ENCODE results near the gene ZNF407. TPM values are rescaled to one million over a fixed set of nuclear protein-coding genes. Genes with fewer than 3 reads are reported as not detected.

The ZNF407 gene
- total and polyA plus RNA-seq, 2 donors from 2014 or later: 2.5 to 17.8 TPM

DNA sequence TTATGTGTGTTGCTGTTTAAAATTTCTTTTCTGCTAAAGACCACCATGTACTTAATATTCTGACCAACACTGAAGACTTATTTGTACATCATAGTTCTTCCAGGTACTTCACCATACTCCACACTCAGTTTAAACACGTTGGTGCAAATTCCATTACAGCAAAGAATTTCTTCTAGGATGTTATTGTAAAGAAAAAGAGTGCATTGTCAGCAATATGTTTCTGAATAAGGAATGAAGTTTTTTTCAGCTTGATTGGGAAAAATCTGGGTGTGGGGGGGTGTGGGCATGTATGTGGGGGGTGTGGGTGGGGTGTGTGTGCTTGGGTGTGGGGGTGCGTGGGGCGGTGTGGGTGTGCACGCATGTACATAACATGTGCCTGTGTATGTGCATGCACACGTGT is 447.1 kb downstream of the ZNF407 start:
- no peaks in the 10 kb centered on the region for H3K9me3 ChIP-seq (ENCODE audit: control insufficient read depth in 2 of 3, insufficient read depth in 1 of 3, low read length in 3 of 3)
- FAIRE-seq (no peak), DNase-seq (no peak)
- no peaks in the 10 kb centered on the region for H3K4me1 ChIP-seq (ENCODE audit: control insufficient read depth in 2 of 3, insufficient read depth in 2 of 3, low read depth in 1 of 3, low read length in 3 of 3)
- intact Hi-C loops (cut with DNase I): no loop called here
- H3K36me3 ChIP-seq (ENCODE audit: control insufficient read depth in 2 of 3, insufficient read depth in 3 of 3, low read length in 3 of 3): no peaks in the 10 kb centered on the region
- TF ChIP-seq, protein P1, sequence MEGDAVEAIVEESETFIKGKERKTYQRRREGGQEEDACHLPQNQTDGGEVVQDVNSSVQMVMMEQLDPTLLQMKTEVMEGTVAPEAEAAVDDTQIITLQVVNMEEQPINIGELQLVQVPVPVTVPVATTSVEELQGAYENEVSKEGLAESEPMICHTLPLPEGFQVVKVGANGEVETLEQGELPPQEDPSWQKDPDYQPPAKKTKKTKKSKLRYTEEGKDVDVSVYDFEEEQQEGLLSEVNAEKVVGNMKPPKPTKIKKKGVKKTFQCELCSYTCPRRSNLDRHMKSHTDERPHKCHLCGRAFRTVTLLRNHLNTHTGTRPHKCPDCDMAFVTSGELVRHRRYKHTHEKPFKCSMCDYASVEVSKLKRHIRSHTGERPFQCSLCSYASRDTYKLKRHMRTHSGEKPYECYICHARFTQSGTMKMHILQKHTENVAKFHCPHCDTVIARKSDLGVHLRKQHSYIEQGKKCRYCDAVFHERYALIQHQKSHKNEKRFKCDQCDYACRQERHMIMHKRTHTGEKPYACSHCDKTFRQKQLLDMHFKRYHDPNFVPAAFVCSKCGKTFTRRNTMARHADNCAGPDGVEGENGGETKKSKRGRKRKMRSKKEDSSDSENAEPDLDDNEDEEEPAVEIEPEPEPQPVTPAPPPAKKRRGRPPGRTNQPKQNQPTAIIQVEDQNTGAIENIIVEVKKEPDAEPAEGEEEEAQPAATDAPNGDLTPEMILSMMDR (IDR thresholded peaks at IDR 0.05; ENCODE audit: borderline replicate concordance, extremely low read depth, insufficient read depth): no peak
- H3K4me3 ChIP-seq (ENCODE audit: low read length in 3 of 3): no peak overlapping the region
- no peak overlapping the region for H3K9ac ChIP-seq (ENCODE audit: low read length in 3 of 3)
- H3K27me3 ChIP-seq (ENCODE audit: control insufficient read depth, insufficient read depth, low read length): no peaks in the 10 kb centered on the region
- no peak overlapping the region for H3K27ac ChIP-seq (ENCODE audit: low read depth in 2 of 2, low read length in 2 of 2)

- Histone ChIP-seq H3K9ac (ENCODE audit: low read length in 3 of 3) (no peak overlapping the region), H3K4me1 (ENCODE audit: control insufficient read depth in 2 of 3, insufficient read depth in 2 of 3, low read depth in 1 of 3, low read length in 3 of 3) (no peaks in the 10 kb centered on the region), H3K27ac (ENCODE audit: low read depth in 2 of 2, low read length in 2 of 2) (no peak overlapping the region), H3K36me3 (ENCODE audit: control insufficient read depth in 2 of 3, insufficient read depth in 3 of 3, low read length in 3 of 3) (no peaks in the 10 kb centered on the region), H3K4me3 (ENCODE audit: low read length in 3 of 3) (no peak overlapping the region), H3K27me3 (ENCODE audit: control insufficient read depth, insufficient read depth, low read length) (no peaks in the 10 kb centered on the region), H3K9me3 (ENCODE audit: control insufficient read depth in 2 of 3, insufficient read depth in 1 of 3, low read length in 3 of 3) (no peaks in the 10 kb centered on the region)
- no peak for DNase-seq
- TF ChIP-seq, protein P1 (IDR thresholded peaks at IDR 0.05; ENCODE audit: borderline replicate concordance, extremely low read depth, insufficient read depth): no peak
- intact Hi-C loops (cut with DNase I): no loop called here
- FAIRE-seq: no peak
Measured at GRCh38 chr18:75045272-75045671, 447.6 kb downstream of the ZNF407 start.

GRCh38 chr18:75047240-75047961 is 449.7 kb downstream of the ZNF407 start:
- FAIRE-seq (no peak), DNase-seq (no peak)
- TF ChIP-seq, protein P1 (IDR thresholded peaks at IDR 0.05; ENCODE audit: borderline replicate concordance, extremely low read depth, insufficient read depth): no peak
- no peak overlapping the region for H3K27ac ChIP-seq (ENCODE audit: low read depth in 2 of 2, low read length in 2 of 2)
- H3K27me3 ChIP-seq (ENCODE audit: control insufficient read depth, insufficient read depth, low read length): no peaks in the 10 kb centered on the region
- H3K36me3 ChIP-seq (ENCODE audit: control insufficient read depth in 2 of 3, insufficient read depth in 3 of 3, low read length in 3 of 3): no peaks in the 10 kb centered on the region
- intact Hi-C loops (cut with DNase I): no loop called here
- H3K4me1 ChIP-seq (ENCODE audit: control insufficient read depth in 2 of 3, insufficient read depth in 2 of 3, low read depth in 1 of 3, low read length in 3 of 3): no peaks in the 10 kb centered on the region
- no peaks in the 10 kb centered on the region for H3K9me3 ChIP-seq (ENCODE audit: control insufficient read depth in 2 of 3, insufficient read depth in 1 of 3, low read length in 3 of 3)
- H3K4me3 ChIP-seq (ENCODE audit: low read length in 3 of 3): no peak overlapping the region
- no peak overlapping the region for H3K9ac ChIP-seq (ENCODE audit: low read length in 3 of 3)
